NCI-H2081 treated with DMSO at 0.1 percent for 48 hours (cell line): ENCODE data around the gene PER1.

Experiments used
- DNase-seq: peaks from one replicate; lab custom pipeline; 2025; lab: John Stamatoyannopoulos, UW

Gene PER1

GRCh38 chr17:8153031-8153451 lies 837 bp upstream of the PER1 start:
- no peak for DNase-seq

- DNase-seq: no peak
These were observed 528 bp downstream of the PER1 start for GRCh38 chr17:8151641-8152111.

DNA sequence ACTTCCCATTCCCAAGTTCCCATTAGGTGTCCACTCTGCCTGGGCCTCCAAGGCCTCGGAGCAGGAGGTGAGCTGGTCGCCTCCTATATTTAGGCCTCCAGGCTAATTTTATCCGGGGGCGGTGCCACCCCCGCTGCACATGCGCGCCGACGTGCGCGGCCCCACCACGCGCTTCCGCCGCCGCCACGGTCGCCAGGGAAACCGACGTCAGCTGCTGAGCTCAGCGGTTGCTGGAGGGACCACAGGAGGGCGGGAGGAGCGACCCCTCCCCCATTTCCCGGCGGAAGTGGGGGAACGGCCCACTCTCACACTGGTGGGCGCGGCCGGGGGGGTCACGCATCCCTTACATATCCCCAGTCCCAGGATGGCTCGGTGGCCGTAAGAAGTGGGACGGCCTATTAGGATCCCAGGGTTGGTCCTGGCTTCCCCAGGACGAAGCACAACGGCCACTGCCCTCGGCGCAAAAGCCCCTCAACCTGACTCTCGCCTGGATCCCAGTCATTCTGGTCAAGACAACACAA lies 1.0 kb downstream of the PER1 start:
- DNase-seq: no peak

- DNase-seq: no peak
These were observed 1.7 kb downstream of the PER1 start for GRCh38 chr17:8150194-8151119.

GRCh38 chr17:8149419-8150193 lies 2.6 kb downstream of the PER1 start:
- no peak for DNase-seq

GRCh38 chr17:8148560-8148959 lies 3.6 kb downstream of the PER1 start:
- no peak for DNase-seq

DNA sequence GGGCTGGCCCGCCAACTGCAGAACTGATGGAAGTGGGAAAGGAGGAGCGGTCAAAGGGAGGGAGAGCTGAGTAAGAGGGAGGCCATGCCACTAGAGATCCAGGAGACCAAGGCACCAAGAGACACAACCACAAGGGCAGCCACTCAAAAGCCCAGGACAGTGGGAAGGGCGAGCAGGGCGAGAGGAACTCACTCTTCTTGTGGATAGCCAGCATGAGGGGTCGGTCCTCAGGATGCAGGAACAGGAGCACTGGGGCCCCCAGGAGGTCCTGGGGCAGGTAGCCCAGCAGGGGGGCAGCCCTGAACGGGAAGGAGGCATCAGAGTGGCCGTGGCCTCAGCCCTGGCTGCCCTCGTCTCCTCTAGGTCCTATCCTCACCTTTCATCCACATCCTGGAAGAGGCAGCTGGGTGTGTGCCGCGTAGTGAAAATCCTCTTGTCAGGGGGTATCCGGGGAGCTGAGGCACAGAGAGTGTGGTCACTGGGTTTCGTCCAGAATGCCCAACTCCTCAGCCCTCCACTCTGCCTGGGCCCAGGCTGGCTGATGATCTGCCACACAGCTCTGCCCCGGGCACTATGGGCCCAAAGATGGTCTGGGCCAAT lies 4.3 kb downstream of the PER1 start:
- DNase-seq: no peak

GRCh38 chr17:8147141-8147804 lies 4.9 kb downstream of the PER1 start:
- DNase-seq: no peak

DNA sequence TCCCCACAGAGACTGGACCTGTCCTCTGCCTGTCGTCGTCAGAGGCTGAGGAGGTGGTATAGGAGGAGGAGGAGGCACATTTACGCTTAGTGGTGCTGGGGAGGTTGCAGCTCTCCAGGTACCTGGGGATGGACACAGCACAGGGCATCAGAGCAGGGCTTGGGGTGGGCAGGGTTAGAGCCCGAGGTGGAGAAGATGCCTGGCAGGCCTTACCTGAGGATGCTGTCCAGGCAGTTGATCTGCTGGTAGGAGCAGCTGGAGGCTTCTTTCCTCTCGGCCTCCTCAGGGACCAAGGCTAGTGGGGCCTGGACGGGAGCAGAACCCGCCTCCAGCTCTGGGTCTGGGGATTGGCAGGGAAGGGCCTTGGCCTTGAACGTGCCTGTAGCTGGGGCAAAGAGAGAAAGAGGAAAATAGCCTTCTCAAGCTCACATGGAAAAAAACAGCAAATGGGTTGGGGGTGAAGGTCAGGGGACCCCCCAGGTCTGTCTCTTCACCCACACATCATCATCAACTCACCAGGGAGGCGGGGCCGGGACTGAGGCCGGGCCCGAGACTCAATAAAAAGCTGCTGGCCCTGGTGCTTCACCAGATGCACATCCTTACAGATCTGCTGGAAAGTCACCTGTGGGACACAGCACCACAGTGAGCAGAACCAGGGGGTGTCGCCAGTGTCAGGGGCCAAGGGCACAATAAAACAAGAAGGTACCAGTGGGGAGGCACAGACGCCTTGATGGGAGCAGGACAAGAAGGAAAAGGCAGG lies 5.6 kb downstream of the PER1 start:
- DNase-seq: no peak

DNA sequence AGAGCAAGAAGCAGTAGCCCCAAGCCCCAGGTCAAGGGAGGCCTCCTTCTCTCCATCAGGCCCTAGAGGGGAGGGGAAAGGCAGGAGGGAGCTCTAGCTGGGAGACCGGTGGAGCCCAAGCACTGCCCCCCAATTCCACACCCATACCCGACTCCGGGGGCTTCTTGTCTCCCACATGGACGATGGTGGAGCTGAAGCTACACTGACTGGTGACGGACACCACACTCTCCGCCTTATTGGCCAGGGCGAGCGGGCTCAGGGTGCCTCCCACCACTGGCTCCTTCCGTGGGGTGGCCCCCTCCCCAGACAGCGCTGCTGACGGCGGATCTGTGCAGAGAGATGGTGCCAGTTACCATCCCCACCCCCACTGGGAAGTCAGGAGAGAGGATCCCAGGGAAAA lies 6.4 kb downstream of the PER1 start:
- no peak for DNase-seq

DNA sequence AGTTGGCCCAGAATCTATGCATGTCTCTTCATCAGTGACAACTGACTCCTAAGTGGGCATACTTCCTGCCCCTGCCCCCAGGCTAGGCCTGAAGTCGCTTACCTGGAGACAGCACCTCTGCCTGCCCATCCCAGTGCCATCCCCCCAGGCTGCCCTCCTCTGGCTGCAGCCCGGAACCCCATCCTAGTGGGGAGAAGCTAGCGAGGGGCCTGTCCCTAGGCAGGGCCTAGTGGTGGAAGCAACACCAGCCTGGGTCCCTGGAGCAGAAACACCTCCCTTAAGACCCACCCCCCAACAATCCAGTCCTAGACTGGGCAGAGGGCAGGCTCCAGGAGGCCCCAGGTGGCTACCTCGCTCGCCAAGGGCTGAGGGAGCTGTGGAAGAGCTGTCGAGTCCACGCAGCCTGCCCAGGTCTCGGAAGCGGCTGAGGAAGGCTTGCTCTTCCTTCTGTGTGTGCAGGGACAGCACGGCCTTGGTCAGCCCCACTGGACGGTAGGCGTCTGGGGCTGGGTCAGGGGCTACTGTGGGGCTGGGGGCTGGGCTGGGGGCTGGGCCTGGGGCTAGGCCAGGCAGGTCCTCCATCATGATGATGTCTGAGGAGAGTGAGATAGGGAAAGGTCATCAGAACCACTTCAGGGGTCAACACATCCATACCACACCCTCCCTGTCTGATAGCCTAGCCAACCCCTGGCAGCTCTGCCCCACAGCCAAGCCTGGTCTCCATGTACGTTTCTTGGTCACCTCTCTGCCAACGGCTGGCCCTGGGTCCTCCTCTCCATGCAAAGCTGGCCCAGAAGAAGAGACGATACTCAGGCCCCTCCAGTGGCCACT lies 7.6 kb downstream of the PER1 start:
- no peak for DNase-seq

DNA sequence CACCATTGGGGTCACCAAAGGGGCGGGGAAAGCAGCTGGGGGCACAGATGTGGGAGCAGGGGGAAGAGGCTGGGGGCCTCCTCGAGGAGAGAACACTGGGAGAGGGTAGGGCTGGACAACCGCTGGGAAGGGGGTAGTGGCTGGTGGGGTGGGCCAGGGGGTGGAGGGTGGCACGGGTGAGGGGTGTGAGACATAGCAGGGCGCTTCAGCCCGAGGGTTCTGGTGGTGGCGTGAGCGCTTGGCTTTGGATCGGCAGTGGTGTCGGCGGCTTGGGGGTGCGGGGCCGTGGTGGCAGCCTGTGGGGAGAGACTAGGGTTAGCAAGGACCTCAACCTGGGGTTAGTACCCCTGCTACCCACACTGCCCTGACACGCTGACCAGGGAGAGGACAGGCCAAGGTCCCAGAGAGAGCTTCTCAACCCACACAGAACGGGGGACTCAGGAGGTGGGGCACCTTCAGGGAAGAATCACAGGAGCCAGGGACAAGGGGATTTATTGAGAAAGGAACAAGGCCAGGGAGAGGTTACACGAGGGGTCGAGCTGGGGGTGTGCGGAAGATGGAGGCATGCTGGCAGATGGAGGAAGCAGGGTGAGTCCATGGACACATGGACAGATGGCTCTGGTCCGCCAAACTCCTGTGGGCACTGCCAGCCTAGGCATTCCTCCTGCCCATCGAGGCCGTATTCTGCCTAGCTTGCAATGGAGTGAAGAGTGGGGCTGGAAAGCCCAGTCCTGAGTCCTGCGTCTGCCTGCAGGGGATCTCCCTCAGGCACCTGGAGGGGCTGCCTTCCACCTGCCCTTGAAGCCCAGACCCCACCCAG lies 8.4 kb downstream of the PER1 start:
- DNase-seq: no peak

GRCh38 chr17:8142887-8143580 lies 9.2 kb downstream of the PER1 start:
- DNase-seq: no peak

DNA sequence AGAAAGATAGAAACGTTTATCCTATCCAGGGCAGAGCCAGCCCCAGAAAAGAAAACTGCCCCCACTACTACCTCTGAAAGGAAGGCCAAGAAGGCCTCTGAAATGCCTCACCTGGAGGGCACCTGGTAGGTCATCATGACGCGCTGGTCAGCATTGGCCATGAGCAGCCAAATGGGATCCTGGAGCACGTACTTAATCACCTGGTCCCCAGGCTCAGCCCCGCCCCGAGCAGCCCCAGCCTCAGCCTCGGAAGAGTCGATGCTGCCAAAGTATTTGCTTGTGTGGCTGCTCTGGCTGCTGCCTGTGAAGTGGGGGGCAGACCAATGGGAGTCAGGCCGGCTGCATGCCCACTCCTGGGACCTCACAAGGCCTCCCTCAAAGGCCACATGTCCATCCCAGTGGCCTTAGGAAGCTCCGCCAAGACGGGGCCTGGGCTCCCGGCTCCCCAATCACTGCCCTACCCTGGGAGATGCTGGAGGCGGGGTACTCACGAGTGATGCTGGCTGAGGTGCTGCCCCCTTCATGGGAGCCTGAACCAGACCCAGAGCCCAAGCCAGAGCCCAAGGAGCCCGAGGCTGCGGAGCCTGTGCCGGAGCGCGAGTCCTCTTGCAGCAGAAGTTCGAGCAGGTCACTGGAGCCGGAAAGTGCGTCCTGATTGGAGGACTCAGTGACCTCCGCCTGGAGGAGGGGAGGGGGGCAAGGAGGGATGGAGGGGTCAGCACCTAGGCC lies 9.9 kb downstream of the PER1 start:
- no peak for DNase-seq

- no peak for DNase-seq
These were observed 10.5 kb downstream of the PER1 start for GRCh38 chr17:8141741-8142140.

DNA sequence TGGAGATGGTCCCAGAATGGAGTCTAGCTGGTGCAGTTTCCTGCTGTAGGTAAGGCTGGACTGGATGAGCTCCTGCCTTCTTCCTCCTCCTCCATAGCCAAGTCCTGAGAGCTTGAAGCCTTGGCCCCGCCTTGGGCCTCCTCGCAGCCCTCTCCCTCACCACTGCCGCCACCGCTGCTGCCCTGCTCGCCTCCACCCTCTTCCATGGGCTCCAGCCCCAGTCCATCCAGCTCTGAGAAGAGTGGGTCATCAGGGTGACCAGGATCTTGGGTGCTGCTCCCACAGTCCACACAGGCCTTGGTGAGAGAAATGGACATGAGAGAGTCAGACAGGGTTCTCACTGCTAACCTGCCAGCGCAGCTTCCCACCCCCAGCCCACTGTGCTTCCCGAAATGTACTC lies 11.2 kb downstream of the PER1 start:
- no peak for DNase-seq

GRCh38 chr17:8140065-8141029 lies 11.9 kb downstream of the PER1 start:
- DNase-seq: no peak
